Endothelial cell of umbilical vein (primary cell): ENCODE data around the gene CHPF2. TPM values are rescaled to one million over a fixed set of nuclear protein-coding genes. Genes with fewer than 3 reads are reported as not detected.

Experiments used
- BruUV-seq: library from RNA; stranded (reverse); fragments of 400-500 nt; replicated peaks from 2 replicates; lab custom pipeline; 2021; lab: Mats Ljungman, UMichigan
- CTCF ChIA-PET: fragments of 300-600, 350-600 bp; sonication (Branson Sonifier 250); formaldehyde crosslinking; loops from one replicate; lab custom pipeline; 2021; ENCODE audit warnings: antibody characterized with exemption, inconsistent platforms; lab: Charles Lee
- POLR2A ChIA-PET: fragments of 300-600, 350-600 bp; sonication (Branson Sonifier 250); formaldehyde crosslinking; loops from one replicate; lab custom pipeline; 2021; ENCODE audit warnings: antibody characterized with exemption, inconsistent platforms; lab: Charles Lee
- DNase-seq: peaks from one replicate; pipeline ENCODE4 v3.0.0-alpha.2; 2011; ENCODE audit warnings: low read depth, low spot score
- FAIRE-seq: peaks from 2 replicates; lab custom pipeline; 2011; peaks lifted over from hg19 to GRCh38; lab: Jason Lieb, UNC
- H2AFZ ChIP-seq: 2 replicates; pipeline ENCODE4 v1.6.0; 2012; ENCODE audit warnings: low read depth, low read length, control low read depth, inconsistent platforms
- H3K27ac ChIP-seq: 2 replicates; pipeline ENCODE4 v1.5.1; 2011; ENCODE audit warnings: low read depth, mild to moderate bottlenecking, control low read depth, low read length, moderate library complexity; ENCODE audit not compliant: insufficient read depth
- H3K27me3 ChIP-seq, 2 experiments: 2 replicates each; pipeline versions ENCODE4 v1.6.0 to v1.6.1; 2011; ENCODE audit warnings: low read length in 2 of 2, mixed read lengths in 1 of 2; ENCODE audit not compliant: control insufficient read depth in 2 of 2, insufficient read depth in 2 of 2
- H3K36me3 ChIP-seq, 2 experiments: 2 replicates in 1 of 2; 3 replicates in 1 of 2; pipeline ENCODE4 v1.5.1; 2011; ENCODE audit warnings: low read length in 2 of 2, mild to moderate bottlenecking in 1 of 2, moderate library complexity in 1 of 2; ENCODE audit not compliant: control insufficient read depth in 2 of 2, insufficient read depth in 2 of 2; ENCODE audit errors: extremely low read depth in 1 of 2
- H3K4me1 ChIP-seq: 3 replicates; pipeline ENCODE4 v1.5.1; 2011; ENCODE audit warnings: mild to moderate bottlenecking, low read length; ENCODE audit not compliant: control insufficient read depth, insufficient read depth; ENCODE audit errors: extremely low read depth
- H3K4me2 ChIP-seq: 2 replicates; pipeline ENCODE4 v1.6.1; 2011; ENCODE audit warnings: low read length, control low read depth, mixed read lengths; ENCODE audit not compliant: insufficient read depth
- H3K4me3 ChIP-seq, 3 experiments: fragments of 200-600 bp in 1 of 3; sonication (generic), shearing (Covaris generic) in 1 of 3; replicated peaks in 1 of 3; 2 replicates each; pipeline ENCODE4 v1.5.1; 2011 to 2016; ENCODE audit warnings: control low read depth in 3 of 3, low read length in 3 of 3, mild to moderate bottlenecking in 2 of 3, inconsistent platforms in 1 of 3, low read depth in 1 of 3, moderate library complexity in 1 of 3; ENCODE audit not compliant: insufficient read depth in 1 of 3
- H3K79me2 ChIP-seq: 2 replicates; pipeline ENCODE4 v1.6.0; 2012; ENCODE audit warnings: low read length, inconsistent platforms; ENCODE audit not compliant: control insufficient read depth, insufficient read depth
- H3K9ac ChIP-seq: replicated peaks from 2 replicates; pipeline ENCODE3; 2011; ENCODE audit warnings: low read length, control low read depth; ENCODE audit not compliant: insufficient read depth; ENCODE audit errors: extremely low read depth
- H3K9me1 ChIP-seq: replicated peaks from 3 replicates; pipeline ENCODE4 v1.6.0; 2011; ENCODE audit warnings: mild to moderate bottlenecking, low read length; ENCODE audit not compliant: control insufficient read depth, insufficient read depth; ENCODE audit errors: extremely low read depth
- H3K9me3 ChIP-seq: replicated peaks from 2 replicates; pipeline ENCODE4 v1.5.1; 2012; ENCODE audit warnings: low read length, inconsistent platforms; ENCODE audit not compliant: control insufficient read depth, insufficient read depth
- H4K20me1 ChIP-seq: replicated peaks from 2 replicates; pipeline ENCODE3; 2011; ENCODE audit warnings: mild to moderate bottlenecking, low read length; ENCODE audit not compliant: control insufficient read depth, insufficient read depth; ENCODE audit errors: extremely low read depth
- CTCF ChIP-seq, 2 donors: IDR thresholded peaks; 1 replicate in 1 of 2; 2 replicates in 1 of 2; pipeline ENCODE4 v1.5.1; 2011; ENCODE audit warnings: low read length in 2 of 2, mild to moderate bottlenecking in 2 of 2, moderate library complexity in 2 of 2, control low read depth in 1 of 2, inconsistent platforms in 1 of 2, low read depth in 1 of 2; ENCODE audit not compliant: insufficient read depth in 1 of 2; ENCODE audit errors: extremely low read depth in 1 of 2
- EZH2 ChIP-seq: IDR thresholded peaks from 2 replicates; pipeline ENCODE4 v1.6.1; 2012; ENCODE audit warnings: borderline replicate concordance, low read depth, mild to moderate bottlenecking, moderate library complexity, low read length, inconsistent platforms; ENCODE audit not compliant: severe bottlenecking
- FOS ChIP-seq: IDR thresholded peaks from 2 replicates; pipeline ENCODE4 v1.6.1; 2011; ENCODE audit warnings: mild to moderate bottlenecking, low read length, moderate library complexity, borderline replicate concordance; ENCODE audit not compliant: insufficient read depth
- GATA2 ChIP-seq: IDR thresholded peaks from 2 replicates; pipeline ENCODE4 v1.7.0; 2011; ENCODE audit warnings: low read depth, mild to moderate bottlenecking, moderate library complexity, mixed read lengths, low read length; ENCODE audit not compliant: insufficient read length, insufficient read depth
- JUN ChIP-seq: IDR thresholded peaks from 2 replicates; pipeline ENCODE4 v1.6.1; 2011; ENCODE audit warnings: borderline replicate concordance, low read depth; ENCODE audit not compliant: insufficient read length, insufficient read depth
- MAX ChIP-seq: IDR thresholded peaks from 2 replicates; pipeline ENCODE4 v1.6.1; 2011; ENCODE audit not compliant: insufficient read depth, insufficient read length
- MYC ChIP-seq: IDR thresholded peaks from one replicate; pipeline ENCODE4 v1.6.1; 2011; ENCODE audit warnings: mild to moderate bottlenecking, low read depth, low read length
- POLR2A ChIP-seq: IDR thresholded peaks from 2 replicates; pipeline ENCODE4 v1.6.1; 2012; ENCODE audit warnings: low read depth, mild to moderate bottlenecking, control low read depth, low read length
- POLR2AphosphoS5 ChIP-seq: IDR thresholded peaks from 2 replicates; pipeline ENCODE4 v1.6.1; 2012; ENCODE audit warnings: low read depth, mild to moderate bottlenecking, control low read depth, low read length, moderate library complexity; ENCODE audit not compliant: insufficient read depth
- dilution Hi-C: fragments of 300-500 bp; cut with MboI; formaldehyde crosslinking; loops from one replicate; pipeline ENCODE4 v1.15.0; 2019; ENCODE audit warnings: low sequenced_read_pairs; ENCODE audit not compliant: extremely low pct_ligation_motif_present
- intact Hi-C: fragments of 100-400 bp; cut with micrococcal nuclease; formaldehyde crosslinking; loops from one replicate; pipeline ENCODE4 v1.10.0; 2022
- polyA plus RNA-seq, 4 experiments: library from polyadenylated mRNA; depleted of rRNA in 3 of 4; stranded (reverse) in 3 of 4; unstranded in 1 of 4; fragments of >200 nt; gene quantifications; 2 replicates each; pipeline versions ENCODE4 v1.2.1 to v1.2.3, GENCODE V29; 2011 to 2012; ENCODE audit warnings: missing spikeins in 1 of 4
- total RNA-seq: library from RNA; stranded (reverse); gene quantifications from 2 replicates; pipeline ENCODE4 v1.2.3, GENCODE V29; 2021

The CHPF2 gene
- total and polyA plus RNA-seq, 2 donors (not counting 3 experiments of a cell fraction or from before 2014, with no cell fraction given): 72.8 to 75.0 TPM

DNA sequence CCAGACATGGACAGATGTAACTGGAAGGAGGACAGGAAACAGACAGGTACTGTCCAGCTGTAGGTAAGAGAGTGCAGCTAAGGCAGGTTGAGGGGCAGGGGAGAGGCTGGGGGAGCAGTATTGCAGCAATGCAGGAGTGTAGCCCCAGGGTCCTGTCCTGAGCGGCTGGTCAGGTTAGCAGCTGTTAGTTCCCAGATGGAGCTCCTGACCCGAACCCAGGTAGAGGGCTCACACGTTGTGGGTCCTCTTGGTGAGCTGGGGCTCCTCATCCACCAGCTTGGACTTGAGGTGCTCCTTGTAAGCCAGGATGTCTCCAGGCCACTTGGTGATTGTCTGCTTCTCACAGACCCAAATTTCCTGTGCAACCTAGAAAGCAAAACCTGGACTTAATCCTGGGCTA, 18.5 kb upstream of the CHPF2 start:
- dilution Hi-C loops (no loop called here), intact Hi-C loops (no loop called here)
- H3K27me3 ChIP-seq: no peaks in the 10 kb centered on the region
- DNase-seq: no peak
- no TSS peak for BruUV-seq
- no peak overlapping the region for H3K4me2 ChIP-seq
- no peak overlapping the region for H3K27ac ChIP-seq
- no peak overlapping the region for H3K9ac ChIP-seq
- H3K79me2 ChIP-seq: no peaks in the 10 kb centered on the region
- H3K9me1 ChIP-seq: no peaks in the 10 kb centered on the region
- ChIA-PET CTCF (interaction anchor here (1.3 kb wide), 2 partner anchors 13 to 30 kb away, joined by 3 read pairs; partner anchors contain the start of gene ABCF2), POLR2A (no interaction called here)
- TF ChIP-seq POLR2AphosphoS5: no peak
- no peak for TF ChIP-seq MYC
- no peak for TF ChIP-seq JUN
- TF ChIP-seq EZH2: no peak
- TF ChIP-seq FOS: no peak
- TF ChIP-seq POLR2A: no peak
- TF ChIP-seq MAX: no peak
- no peak for TF ChIP-seq GATA2
- no peak for FAIRE-seq
- peaks cover 5 to 30% of the 10 kb centered on the region in 2 experiments for H3K36me3 ChIP-seq
- no peaks in the 10 kb centered on the region for H4K20me1 ChIP-seq
- H3K4me1 ChIP-seq: no peaks in the 10 kb centered on the region
- no peaks in the 10 kb centered on the region for H3K9me3 ChIP-seq
- H2AFZ ChIP-seq: no peak overlapping the region
- no peak overlapping the region for H3K4me3 ChIP-seq

DNA sequence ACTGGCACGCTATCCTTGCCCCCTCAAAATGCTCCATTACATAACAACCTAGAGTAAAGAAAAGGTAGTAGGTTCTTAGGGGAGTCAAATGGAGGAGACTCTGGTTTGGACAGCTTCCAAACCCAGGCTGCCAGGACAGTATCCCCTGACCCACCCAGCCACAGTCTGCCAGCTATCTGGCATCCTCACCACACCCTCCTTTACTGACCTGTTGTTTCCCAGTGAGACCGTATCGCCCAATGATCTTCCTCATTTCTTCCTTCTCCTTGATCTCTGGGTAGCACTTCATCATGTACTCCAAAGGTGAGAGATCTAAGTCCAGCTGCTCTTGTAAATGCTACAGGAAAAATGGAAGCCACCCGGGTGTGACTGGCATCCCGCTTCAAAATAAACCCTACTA, 16.9 kb upstream of the CHPF2 start:
- Histone ChIP-seq H3K9me3 (no peaks in the 10 kb centered on the region), H3K4me1 (no peaks in the 10 kb centered on the region), H4K20me1 (no peaks in the 10 kb centered on the region), H3K27ac (no peak overlapping the region), H3K9ac (no peak overlapping the region), H3K4me3 (no peak overlapping the region), H2AFZ (no peak overlapping the region), H3K27me3 (no peaks in the 10 kb centered on the region), H3K9me1 (no peaks in the 10 kb centered on the region), H3K79me2 (no peaks in the 10 kb centered on the region), H3K36me3 (peaks cover 7 to 37% of the 10 kb centered on the region in 2 experiments), H3K4me2 (no peak overlapping the region)
- dilution Hi-C loops: no loop called here
- intact Hi-C loops: no loop called here
- CTCF ChIA-PET: no interaction called here
- TF ChIP-seq POLR2AphosphoS5: no peak
- no peak for TF ChIP-seq CTCF (IDR thresholded peaks at IDR 0.05; ENCODE audit: extremely low read depth in 1 of 2, insufficient read depth in 1 of 2, low read depth in 1 of 2, low read length in 2 of 2)
- no peak for TF ChIP-seq MAX
- TF ChIP-seq FOS: no peak
- TF ChIP-seq JUN: no peak
- no peak for TF ChIP-seq POLR2A
- TF ChIP-seq EZH2: no peak
- TF ChIP-seq MYC: no peak
- TF ChIP-seq GATA2: no peak
- POLR2A ChIA-PET: no interaction called here
- no TSS peak for BruUV-seq
- DNase-seq (no peak), FAIRE-seq (no peak)
